ENCODE measurements around the gene BCL6B. TPM values are rescaled to one million over a fixed set of nuclear protein-coding genes. Genes with fewer than 3 reads are reported as not detected.

BCL6B gene
- total and polyA plus RNA-seq, 10 of the 15 experiments (the other 5 are each of a cell fraction or from before 2014, with no cell fraction given), result 0.06 to 0.85 (median 0.11) TPM; not detected in 1

DNA sequence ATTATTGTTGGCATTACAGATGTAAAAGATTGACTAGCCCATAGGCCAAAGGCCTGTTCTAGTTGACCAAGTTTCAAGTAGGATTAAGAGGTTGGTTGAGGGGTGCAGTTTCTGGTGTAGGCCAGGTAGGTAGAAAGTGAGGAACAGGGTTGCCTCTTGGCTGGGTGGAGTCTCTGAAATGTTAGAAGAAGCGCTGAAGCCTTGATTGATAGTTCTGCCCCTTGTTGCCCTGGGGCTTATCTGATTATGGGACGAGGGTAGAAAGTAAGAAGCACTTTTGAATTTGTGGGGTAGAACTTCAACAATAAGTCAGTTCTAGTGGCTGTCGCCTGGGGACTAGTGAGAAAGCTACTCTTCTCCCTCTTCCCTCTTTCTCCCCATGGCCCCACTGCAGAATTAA, 6.2 kb downstream of the BCL6B start:
- ChIA-PET SMC1A (ENCODE audit: uncharacterized antibody, unreplicated experiment) (interaction anchor here (0.6 to 1.0 kb wide), 2 partner anchors 13 to 25 kb away, joined by 3 read pairs; no protein-coding TSS in a partner anchor), RAD21 (ENCODE audit: unreplicated experiment) (no interaction called here), CTCF (interaction anchor here (1.3 kb wide), 1 partner anchor 17 kb away, joined by 3 read pairs; no protein-coding TSS in a partner anchor), POLR2A (no interaction called here)
- FAIRE-seq (no peak), DNase-seq (ENCODE audit: low read depth, low spot score) (no peak), ATAC-seq (no peak)
- Histone ChIP-seq H3K4me2 (ENCODE audit: control insufficient read depth, insufficient read depth) (no peak overlapping the region), H2AFZ (ENCODE audit: control insufficient read depth, low read depth, low read length) (no peak overlapping the region), H3K27me3 (replicated peaks in 1 of 2; ENCODE audit: control insufficient read depth in 2 of 2, insufficient read depth in 2 of 2, low read length in 1 of 2) (no peaks in the 10 kb centered on the region), H3K4me1 (ENCODE audit: control insufficient read depth, insufficient read depth, low read length) (peaks cover 7% of the 10 kb centered on the region), H3K9me3 (replicated peaks; ENCODE audit: control insufficient read depth, insufficient read depth, low read length) (no peaks in the 10 kb centered on the region), H3K27ac (ENCODE audit: control insufficient read depth, insufficient read depth) (no peak overlapping the region), H3K9ac (ENCODE audit: control insufficient read depth, insufficient read depth, low read length) (no peak overlapping the region), H3K79me2 (ENCODE audit: control insufficient read depth, insufficient read depth, low read length) (no peaks in the 10 kb centered on the region), H3K4me3 (no peak overlapping the region), H3K36me3 (ENCODE audit: control insufficient read depth in 2 of 2, insufficient read depth in 2 of 2, low read length in 1 of 2) (no peaks in the 10 kb centered on the region), H4K20me1 (ENCODE audit: control insufficient read depth, insufficient read depth) (no peaks in the 10 kb centered on the region)
- BruUV-seq (replicated peaks), result no TSS peak
- intact Hi-C loops (cut with micrococcal nuclease; ENCODE audit: unreplicated experiment), result no loop called here
- in situ Hi-C loops (cut with MboI), result loop anchor here (25.0 kb wide), 1 partner anchor 533 kb away; the partner anchor contains the start of genes SENP3 and TNFSF13
- 94% methylated on average over 3 of the region's 3 CpGs for WGBS (ENCODE audit: insufficient coverage, insufficient replicate concordance, low lambda C conversion rate, missing lambda C conversion rate)
- TF ChIP-seq NR2F1 (conservative IDR thresholded peaks at IDR 0.05), result no peak
- TF ChIP-seq RAD21 (IDR thresholded peaks at IDR 0.05; ENCODE audit: insufficient read depth, low read depth, low read length), result no peak
- TF ChIP-seq RCOR1 (conservative IDR thresholded peaks at IDR 0.05; ENCODE audit: low read depth, low read length), result no peak
- TF ChIP-seq ZBED1 (IDR thresholded peaks at IDR 0.05; ENCODE audit: borderline replicate concordance), result no peak
- TF ChIP-seq, protein P1, sequence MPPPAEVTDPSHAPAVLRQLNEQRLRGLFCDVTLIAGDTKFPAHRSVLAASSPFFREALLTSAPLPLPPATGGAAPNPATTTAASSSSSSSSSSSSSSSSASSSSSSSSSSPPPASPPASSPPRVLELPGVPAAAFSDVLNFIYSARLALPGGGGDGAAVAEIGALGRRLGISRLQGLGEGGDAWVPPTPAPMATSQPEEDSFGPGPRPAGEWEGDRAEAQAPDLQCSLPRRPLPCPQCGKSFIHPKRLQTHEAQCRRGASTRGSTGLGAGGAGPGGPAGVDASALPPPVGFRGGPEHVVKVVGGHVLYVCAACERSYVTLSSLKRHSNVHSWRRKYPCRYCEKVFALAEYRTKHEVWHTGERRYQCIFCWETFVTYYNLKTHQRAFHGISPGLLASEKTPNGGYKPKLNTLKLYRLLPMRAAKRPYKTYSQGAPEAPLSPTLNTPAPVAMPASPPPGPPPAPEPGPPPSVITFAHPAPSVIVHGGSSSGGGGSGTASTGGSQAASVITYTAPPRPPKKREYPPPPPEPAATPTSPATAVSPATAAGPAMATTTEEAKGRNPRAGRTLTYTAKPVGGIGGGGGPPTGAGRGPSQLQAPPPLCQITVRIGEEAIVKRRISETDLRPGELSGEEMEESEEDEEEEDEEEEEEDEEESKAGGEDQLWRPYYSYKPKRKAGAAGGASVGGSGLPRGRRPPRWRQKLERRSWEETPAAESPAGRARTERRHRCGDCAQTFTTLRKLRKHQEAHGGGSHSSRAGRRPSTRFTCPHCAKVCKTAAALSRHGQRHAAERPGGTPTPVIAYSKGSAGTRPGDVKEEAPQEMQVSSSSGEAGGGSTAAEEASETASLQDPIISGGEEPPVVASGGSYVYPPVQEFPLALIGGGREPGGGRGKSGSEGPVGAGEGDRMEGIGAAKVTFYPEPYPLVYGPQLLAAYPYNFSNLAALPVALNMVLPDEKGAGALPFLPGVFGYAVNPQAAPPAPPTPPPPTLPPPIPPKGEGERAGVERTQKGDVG (CRISPR knock-in tag; IDR thresholded peaks at IDR 0.05), result no peak
- no peak for TF ChIP-seq ZNF24 (IDR thresholded peaks at IDR 0.05)
- TF ChIP-seq, protein P2, sequence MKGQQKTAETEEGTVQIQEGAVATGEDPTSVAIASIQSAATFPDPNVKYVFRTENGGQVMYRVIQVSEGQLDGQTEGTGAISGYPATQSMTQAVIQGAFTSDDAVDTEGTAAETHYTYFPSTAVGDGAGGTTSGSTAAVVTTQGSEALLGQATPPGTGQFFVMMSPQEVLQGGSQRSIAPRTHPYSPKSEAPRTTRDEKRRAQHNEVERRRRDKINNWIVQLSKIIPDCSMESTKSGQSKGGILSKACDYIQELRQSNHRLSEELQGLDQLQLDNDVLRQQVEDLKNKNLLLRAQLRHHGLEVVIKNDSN (IDR thresholded peaks at IDR 0.05; ENCODE audit: borderline replicate concordance, extremely low read length, insufficient read depth, low read depth, low read length), result no peak
- no peak for TF ChIP-seq SRF (IDR thresholded peaks at IDR 0.05; ENCODE audit: low read depth in 2 of 2, low read length in 2 of 2)
- TF ChIP-seq FOXM1 (IDR thresholded peaks at IDR 0.05; ENCODE audit: low read depth, low read length), result no peak
- no peak for TF ChIP-seq NRF1 (conservative IDR thresholded peaks at IDR 0.05; ENCODE audit: low read depth, low read length)
- TF ChIP-seq, protein P3, sequence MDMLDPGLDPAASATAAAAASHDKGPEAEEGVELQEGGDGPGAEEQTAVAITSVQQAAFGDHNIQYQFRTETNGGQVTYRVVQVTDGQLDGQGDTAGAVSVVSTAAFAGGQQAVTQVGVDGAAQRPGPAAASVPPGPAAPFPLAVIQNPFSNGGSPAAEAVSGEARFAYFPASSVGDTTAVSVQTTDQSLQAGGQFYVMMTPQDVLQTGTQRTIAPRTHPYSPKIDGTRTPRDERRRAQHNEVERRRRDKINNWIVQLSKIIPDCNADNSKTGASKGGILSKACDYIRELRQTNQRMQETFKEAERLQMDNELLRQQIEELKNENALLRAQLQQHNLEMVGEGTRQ (IDR thresholded peaks at IDR 0.05; ENCODE audit: borderline replicate concordance, low read depth, low read length), result no peak
- no peak for TF ChIP-seq CEBPB (IDR thresholded peaks at IDR 0.05; ENCODE audit: borderline replicate concordance in 1 of 2, low read depth in 2 of 2, low read length in 2 of 2)
- no peak for TF ChIP-seq RFX5 (IDR thresholded peaks at IDR 0.05; ENCODE audit: low read depth, low read length)
- TF ChIP-seq RBBP5 (conservative IDR thresholded peaks at IDR 0.05), result no peak
- TF ChIP-seq BHLHE40 (IDR thresholded peaks at IDR 0.05; ENCODE audit: borderline replicate concordance in 1 of 2, low read depth in 2 of 2, low read length in 1 of 2), result no peak
- no peak for TF ChIP-seq TCF7 (IDR thresholded peaks at IDR 0.05; ENCODE audit: borderline replicate concordance)
- TF ChIP-seq, protein P4, sequence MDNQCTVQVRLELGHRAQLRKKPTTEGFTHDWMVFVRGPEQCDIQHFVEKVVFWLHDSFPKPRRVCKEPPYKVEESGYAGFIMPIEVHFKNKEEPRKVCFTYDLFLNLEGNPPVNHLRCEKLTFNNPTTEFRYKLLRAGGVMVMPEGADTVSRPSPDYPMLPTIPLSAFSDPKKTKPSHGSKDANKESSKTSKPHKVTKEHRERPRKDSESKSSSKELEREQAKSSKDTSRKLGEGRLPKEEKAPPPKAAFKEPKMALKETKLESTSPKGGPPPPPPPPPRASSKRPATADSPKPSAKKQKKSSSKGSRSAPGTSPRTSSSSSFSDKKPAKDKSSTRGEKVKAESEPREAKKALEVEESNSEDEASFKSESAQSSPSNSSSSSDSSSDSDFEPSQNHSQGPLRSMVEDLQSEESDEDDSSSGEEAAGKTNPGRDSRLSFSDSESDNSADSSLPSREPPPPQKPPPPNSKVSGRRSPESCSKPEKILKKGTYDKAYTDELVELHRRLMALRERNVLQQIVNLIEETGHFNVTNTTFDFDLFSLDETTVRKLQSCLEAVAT (IDR thresholded peaks at IDR 0.05), result no peak
- no peak for TF ChIP-seq CREB1 (IDR thresholded peaks at IDR 0.05; ENCODE audit: low read depth)
- no peak for TF ChIP-seq SUZ12 (IDR thresholded peaks at IDR 0.05; ENCODE audit: unreplicated experiment)

All from GM12878 (cell line).